Fibroblast of peridontal ligament (primary cell): ENCODE measurements around the gene GPR137B.
"Not testable (repeated sequence)": the region's sequence is repeated elsewhere in the genome, so short reads cannot be mapped to it uniquely, and the experiment has no call there.

Source experiments
- DNase-seq: peaks from one replicate; pipeline ENCODE4 v3.0.0-alpha.2; 2010; ENCODE audit errors: extremely low read depth

GPR137B gene

GRCh38 chr1:236161230-236161629 is 18.9 kb downstream of the GPR137B start:
- DNase-seq = no peak

DNA sequence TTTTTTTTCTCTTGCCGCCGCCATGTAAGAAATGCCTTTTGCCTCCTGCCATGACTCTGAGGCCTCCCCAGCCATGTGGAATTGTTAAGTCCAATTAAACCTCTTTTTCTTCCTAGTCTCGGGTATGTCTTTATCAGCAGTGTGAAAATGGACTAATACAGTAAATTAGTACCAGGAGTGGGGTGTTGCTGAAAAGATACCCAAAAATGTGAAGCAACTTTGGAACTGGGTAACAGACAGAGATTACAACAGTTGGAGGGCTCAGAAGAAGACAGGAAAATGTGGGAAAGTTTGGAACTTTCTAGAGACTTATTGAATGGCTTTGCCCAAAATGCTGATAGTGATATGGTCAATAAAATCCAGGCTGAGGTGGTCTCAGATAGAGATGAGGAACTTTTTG is 19.4 kb downstream of the GPR137B start:
- DNase-seq = not testable (repeated sequence)

DNA sequence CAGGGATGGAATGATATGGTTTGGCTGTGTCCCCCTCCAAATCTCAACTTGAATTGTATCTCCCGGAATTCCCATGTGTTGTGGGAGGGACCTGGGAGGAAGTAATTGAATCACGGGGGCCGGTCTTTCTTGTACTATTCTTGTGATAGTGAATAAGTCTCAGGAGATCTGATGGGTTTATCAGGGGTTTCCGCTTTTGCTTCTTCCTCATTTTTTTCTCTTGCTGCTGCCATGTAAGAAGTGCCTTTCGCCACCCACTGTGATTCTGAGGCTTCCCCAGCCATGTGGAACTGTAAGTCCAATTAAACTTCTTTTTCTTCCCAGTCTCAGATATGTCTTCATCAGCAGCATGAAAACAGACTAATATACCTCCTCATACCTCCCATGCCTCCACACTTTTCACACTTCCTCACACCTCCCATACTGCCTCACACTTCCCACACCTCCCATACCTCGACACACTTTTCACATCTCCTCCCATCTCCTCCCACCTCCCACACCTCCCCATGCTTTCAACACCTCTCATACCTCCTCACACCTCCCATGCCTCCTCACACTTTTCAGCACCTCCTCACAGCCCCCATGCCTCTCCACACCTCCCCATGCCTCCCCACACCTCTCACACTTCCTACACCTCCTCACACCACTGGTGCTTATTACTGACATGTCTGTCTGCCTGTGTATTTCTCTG is 21.3 kb downstream of the GPR137B start:
- no peak for DNase-seq

DNA sequence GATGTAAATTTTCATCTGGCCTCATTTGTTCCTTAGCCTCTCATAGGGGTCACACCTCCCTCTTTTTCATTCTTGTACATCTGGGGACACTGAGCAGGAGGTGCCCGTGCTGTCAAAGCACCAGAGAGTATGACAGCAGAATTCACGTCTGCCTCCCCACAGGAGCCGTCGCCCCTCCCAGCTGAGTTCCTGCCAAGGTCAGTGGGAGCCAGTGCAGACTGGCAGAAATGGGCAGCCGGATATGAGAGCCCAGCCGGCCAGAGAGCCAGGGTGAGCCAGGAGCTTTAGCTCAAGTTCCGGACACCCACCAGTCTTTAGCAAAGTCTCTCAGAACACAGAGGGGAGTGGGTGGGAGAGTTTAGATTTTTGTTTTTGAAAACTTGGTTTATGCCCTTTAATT is 21.9 kb downstream of the GPR137B start:
- no peak for DNase-seq

GRCh38 chr1:236165238-236165981 is 23.1 kb downstream of the GPR137B start:
- DNase-seq = no peak

DNA sequence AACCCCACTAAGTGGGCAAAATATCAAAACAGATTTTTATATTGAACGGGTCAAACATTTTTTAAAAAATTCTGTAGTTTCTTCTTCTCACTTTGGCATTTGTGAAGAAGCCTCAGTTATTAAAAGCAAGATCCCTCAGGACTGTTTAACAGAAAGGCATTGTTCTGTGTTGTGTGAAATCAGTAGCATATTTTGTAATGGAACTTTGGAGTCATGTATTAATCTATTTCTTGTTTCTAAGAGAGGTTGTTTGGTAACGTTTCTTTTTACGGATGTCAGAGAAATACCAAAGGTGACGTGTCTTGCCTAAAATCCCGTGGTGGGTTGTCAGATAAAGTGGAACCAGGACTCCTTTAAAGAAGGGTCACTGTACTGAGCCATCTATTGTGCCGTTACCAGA is 23.7 kb downstream of the GPR137B start:
- no peak for DNase-seq

DNA sequence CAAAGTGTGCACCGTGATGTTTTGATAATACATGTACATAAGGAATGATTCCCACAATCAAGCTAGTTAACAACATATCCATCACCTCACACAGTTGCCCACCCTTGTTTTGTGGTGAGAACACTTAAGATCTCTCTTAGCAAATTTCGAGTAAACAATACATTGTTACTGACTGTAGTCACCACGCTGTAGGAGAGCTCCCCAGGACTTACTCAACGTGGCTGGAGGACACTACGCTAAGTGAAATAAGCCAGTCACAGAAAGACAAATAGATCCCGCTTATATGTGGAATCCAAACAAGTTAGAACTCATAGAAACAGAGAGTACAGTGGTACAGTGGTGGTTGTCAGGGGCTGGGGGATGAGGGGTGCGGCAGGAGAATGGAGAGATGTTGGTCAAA is 24.8 kb downstream of the GPR137B start:
- no peak for DNase-seq

DNA sequence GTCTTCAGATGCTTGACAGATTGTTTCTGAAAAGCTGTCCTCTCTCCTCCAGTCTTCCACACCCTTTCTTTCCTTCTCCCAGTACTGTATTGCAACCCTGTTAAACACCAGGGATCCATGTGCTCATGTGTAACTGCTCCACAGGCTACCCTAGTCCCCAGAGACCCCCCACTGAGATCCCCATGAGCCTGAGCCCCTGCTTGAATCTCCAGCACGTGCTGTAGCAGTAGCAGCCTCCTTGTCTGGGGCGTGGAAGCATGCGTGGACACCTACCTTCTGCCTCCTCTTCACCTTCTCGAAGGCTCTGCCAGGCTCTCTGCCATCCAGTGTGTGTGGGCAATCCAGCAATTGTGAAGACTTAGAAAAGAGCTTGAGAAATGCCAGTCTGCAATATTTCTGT is 25.2 kb downstream of the GPR137B start:
- DNase-seq = no peak

- DNase-seq = peak; percentile 18
Observed at GRCh38 chr1:236168716-236169429, 26.5 kb downstream of the GPR137B start.

DNA sequence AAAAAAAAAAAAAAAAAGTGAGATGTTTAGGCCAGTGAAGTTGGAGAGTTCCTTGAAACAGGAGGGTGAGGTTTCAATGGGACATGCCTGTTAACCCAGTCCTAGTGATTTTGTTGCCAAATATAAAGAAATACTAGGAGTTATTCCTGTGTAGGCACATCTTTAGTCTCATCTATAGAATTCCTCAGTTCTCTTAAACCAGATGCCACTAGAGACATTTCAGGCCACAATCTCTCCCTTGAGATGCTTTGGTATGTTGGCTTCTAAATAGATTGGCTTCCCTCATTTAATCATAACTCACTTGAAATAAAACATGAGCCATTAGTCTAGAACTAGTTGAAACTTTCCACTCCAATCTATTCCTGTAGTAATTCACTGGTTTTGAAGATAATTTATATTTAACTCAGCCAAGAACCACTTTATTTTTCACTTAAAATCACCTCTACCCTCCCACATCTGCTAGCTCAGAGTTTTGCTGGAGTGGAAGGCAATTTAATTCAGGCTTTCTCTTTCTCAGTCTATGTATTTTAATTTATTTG is 29.8 kb downstream of the GPR137B start:
- DNase-seq = peak; percentile 71

- DNase-seq = no peak
Observed at GRCh38 chr1:236173174-236173767, 30.9 kb downstream of the GPR137B start.

DNA sequence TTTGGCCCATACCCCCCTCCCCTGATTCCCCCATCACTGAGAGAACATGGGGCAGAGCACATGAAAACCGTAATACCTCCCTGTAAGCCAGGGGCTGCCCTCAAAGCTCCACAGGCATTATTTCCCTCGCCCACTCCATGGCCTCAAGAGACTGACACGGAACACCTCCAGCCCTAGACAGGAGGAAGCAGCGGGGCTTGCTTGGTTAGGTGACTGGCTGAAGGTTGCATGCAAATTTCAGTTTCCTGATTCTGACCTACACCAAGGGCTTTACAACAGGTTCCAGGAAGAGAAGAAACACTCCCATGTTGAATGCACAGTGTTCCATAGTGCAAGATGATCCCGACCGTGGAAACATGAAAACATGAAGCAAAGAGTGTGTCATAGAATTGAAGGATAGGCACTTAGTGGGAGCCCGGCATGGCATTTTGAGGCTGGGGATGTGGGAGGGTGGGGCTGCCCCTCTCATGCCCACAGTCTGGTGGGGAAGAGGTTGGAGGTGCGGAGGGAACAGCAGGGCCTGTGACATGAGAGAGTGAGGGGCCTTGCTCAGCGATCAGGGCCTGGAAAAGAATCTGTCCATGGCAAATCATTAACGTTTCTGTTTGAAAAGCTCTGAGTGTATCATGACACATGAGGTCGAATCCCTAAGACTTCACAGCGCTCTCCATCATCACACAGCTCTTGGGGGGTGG is 33.5 kb downstream of the GPR137B start:
- no peak for DNase-seq

- DNase-seq = no peak
Observed at GRCh38 chr1:236176337-236177336, 34.3 kb downstream of the GPR137B start.

DNA sequence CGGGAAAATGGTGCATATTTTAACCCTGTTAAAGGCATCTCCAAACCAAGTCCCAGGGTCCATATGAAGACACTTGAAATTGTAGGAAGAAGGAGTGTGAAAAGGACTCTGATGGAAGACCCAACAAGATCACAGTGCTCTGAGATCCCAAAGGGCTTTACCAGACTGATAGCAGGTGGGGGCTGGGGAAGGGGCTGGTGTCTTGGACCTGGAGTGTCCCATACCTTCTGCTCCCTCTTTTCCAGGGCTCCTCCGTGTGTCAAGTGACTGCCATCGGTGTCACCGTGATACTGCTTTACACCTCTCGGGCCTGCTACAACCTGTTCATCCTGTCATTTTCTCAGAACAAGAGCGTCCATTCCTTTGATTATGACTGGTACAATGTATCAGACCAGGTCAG is 37.3 kb downstream of the GPR137B start:
- no peak for DNase-seq

DNA sequence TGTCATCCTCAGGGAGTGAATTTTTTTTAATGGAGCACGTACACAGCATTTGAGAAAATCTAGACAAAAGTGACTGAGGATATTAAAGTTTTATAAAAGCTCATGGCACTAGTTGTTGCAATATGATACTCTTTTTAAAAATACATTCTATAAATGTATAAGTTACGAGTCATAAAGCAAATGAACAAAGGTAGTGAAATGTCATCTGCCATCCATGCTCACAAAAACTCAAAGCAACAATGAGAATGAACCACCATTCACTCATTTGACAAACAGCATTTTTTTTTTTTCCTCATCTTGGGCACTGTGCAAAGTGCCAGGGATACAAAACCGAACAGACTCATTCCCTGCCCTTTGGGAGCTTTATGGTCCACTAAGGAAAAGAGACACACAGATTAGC is 38.7 kb downstream of the GPR137B start:
- DNase-seq = no peak

GRCh38 chr1:236185687-236186086 is 43.3 kb downstream of the GPR137B start:
- DNase-seq = no peak

- DNase-seq = not testable (repeated sequence)
Observed at GRCh38 chr1:236186471-236186870, 44.1 kb downstream of the GPR137B start.

GRCh38 chr1:236188084-236188483 is 45.7 kb downstream of the GPR137B start:
- not testable (repeated sequence) for DNase-seq

GRCh38 chr1:236193184-236193583 is 50.8 kb downstream of the GPR137B start:
- peak; percentile 61 for DNase-seq

DNA sequence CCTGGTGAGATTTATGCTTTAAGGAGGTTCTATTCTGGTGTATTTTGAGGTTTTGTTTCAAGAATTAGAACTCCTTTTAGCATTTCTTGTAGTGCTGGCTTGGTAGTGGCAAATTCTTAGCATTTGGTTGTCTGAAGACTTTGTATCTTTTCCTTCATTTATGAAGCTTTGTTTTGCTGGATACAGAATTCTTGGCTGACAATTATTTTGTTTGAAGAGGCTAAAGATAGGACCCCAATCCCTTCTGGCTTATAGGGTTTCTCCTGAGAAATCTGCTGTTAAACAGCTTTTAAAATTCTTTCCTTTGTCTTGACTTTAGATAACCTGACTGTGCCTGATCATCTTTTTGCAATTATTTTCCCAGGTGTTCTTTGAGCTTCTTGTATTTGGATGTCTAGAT is 58.6 kb downstream of the GPR137B start:
- no peak for DNase-seq
